Lung (tissue), 12 donors: Measurements from ENCODE around the gene CASR. TPM values are rescaled to one million over a fixed set of nuclear protein-coding genes. Genes with fewer than 3 reads are reported as not detected.

Experiments
- ATAC-seq: fragments of 200-7000 bp; cut with Tn5 transposase; one replicate; pipeline ENCODE4 v1.9.1; 2020; ENCODE audit warnings: moderate number of reproducible peaks; ENCODE audit not compliant: insufficient read depth, low FRiP score
- DNase-seq, 3 donors: peaks; one replicate each; pipeline ENCODE4 v3.0.0-alpha.2; 2013 to 2017
- H3K27ac ChIP-seq, 2 donors: one replicate each; pipeline ENCODE4 v1.5.1; 2013; ENCODE audit warnings: mild to moderate bottlenecking in 2 of 2, moderate library complexity in 2 of 2, control low read depth in 1 of 2, inconsistent platforms in 1 of 2, low read depth in 1 of 2, low read length in 1 of 2
- H3K27me3 ChIP-seq, 3 donors: one replicate each; pipeline ENCODE4 v1.5.1; 2013; ENCODE audit warnings: low read length in 2 of 3; ENCODE audit not compliant: control insufficient read depth in 3 of 3, insufficient read depth in 3 of 3
- H3K36me3 ChIP-seq, 4 donors: one replicate each; pipeline ENCODE4 v1.5.1; 2013; ENCODE audit warnings: low read length in 4 of 4, mild to moderate bottlenecking in 1 of 4, moderate library complexity in 1 of 4; ENCODE audit not compliant: control insufficient read depth in 4 of 4, insufficient read depth in 4 of 4
- H3K4me1 ChIP-seq, 5 donors: one replicate each; pipeline ENCODE4 v1.5.1; 2013; ENCODE audit warnings: low read length in 5 of 5, mild to moderate bottlenecking in 2 of 5, moderate library complexity in 1 of 5; ENCODE audit not compliant: control insufficient read depth in 5 of 5, insufficient read depth in 5 of 5
- H3K4me3 ChIP-seq: one replicate; pipeline ENCODE4 v1.5.1; 2013; ENCODE audit warnings: mild to moderate bottlenecking, control low read depth, moderate library complexity
- H3K9ac ChIP-seq, 2 donors: one replicate each; pipeline ENCODE4 v1.5.1; 2013; ENCODE audit warnings: low read length in 2 of 2, control low read depth in 1 of 2; ENCODE audit not compliant: insufficient read depth in 1 of 2
- H3K9me3 ChIP-seq, 4 donors: one replicate each; pipeline ENCODE4 v1.5.1; 2013; ENCODE audit warnings: low read length in 3 of 4, mild to moderate bottlenecking in 1 of 4, moderate library complexity in 1 of 4; ENCODE audit not compliant: control insufficient read depth in 4 of 4, insufficient read depth in 3 of 4
- CTCF ChIP-seq: IDR thresholded peaks from 2 replicates; pipeline ENCODE4 v1.5.1; 2012; ENCODE audit warnings: mild to moderate bottlenecking; ENCODE audit errors: control extremely low read depth, extremely low read depth
- WGBS, 2 donors: extraction: QIAGEN DNeasy Blood & Tissue Kit; methylation state at CpG; one replicate each; pipeline ENCODE4 v1.1.7; 2013; 5-methylcytosine and 5-hydroxymethylcytosine counted together
- polyA plus RNA-seq, 2 donors: library from polyadenylated mRNA; stranded (reverse); fragments of 200-250 nt; gene quantifications; one replicate each; pipeline ENCODE4 v1.2.1, GENCODE V29; 2013
- total RNA-seq, 2 donors: library from RNA; depleted of rRNA in 1 of 2; stranded (reverse); fragments of >200 nt in 1 of 2; gene quantifications; one replicate each; pipeline ENCODE4 v1.2.1, GENCODE V29; 2014 to 2021
- donor health status: control.
- donor health status: control.
- donor health status: Bipolar disorder and iron deficiency.
- donor health status: healthy.
- donor health status: DM: yes; HTN: yes; CAD: no.

Gene CASR
- total and polyA plus RNA-seq, 4 donors, result 0.02 to 0.40 (median 0.02) TPM; not detected in 1

GRCh38 chr3:122318620-122319019 is 135.2 kb downstream of the CASR start:
- H3K27ac ChIP-seq, result no peak overlapping the region
- H3K4me3 ChIP-seq, result no peak overlapping the region
- 92 to 95% methylated on average over 2 of the region's 2 CpGs for WGBS, 2 donors
- TF ChIP-seq CTCF, result no peak
- no peak for DNase-seq
- H3K9me3 ChIP-seq, result peaks cover 0 to 2% (median 0%) of the 10 kb centered on the region in 4 donors
- H3K36me3 ChIP-seq, result no peaks in the 10 kb centered on the region
- no peaks in the 10 kb centered on the region for H3K27me3 ChIP-seq
- peaks cover 0 to 1% (median 0%) of the 10 kb centered on the region in 5 donors for H3K4me1 ChIP-seq
- ATAC-seq, result no peak
- no peak overlapping the region for H3K9ac ChIP-seq

DNA sequence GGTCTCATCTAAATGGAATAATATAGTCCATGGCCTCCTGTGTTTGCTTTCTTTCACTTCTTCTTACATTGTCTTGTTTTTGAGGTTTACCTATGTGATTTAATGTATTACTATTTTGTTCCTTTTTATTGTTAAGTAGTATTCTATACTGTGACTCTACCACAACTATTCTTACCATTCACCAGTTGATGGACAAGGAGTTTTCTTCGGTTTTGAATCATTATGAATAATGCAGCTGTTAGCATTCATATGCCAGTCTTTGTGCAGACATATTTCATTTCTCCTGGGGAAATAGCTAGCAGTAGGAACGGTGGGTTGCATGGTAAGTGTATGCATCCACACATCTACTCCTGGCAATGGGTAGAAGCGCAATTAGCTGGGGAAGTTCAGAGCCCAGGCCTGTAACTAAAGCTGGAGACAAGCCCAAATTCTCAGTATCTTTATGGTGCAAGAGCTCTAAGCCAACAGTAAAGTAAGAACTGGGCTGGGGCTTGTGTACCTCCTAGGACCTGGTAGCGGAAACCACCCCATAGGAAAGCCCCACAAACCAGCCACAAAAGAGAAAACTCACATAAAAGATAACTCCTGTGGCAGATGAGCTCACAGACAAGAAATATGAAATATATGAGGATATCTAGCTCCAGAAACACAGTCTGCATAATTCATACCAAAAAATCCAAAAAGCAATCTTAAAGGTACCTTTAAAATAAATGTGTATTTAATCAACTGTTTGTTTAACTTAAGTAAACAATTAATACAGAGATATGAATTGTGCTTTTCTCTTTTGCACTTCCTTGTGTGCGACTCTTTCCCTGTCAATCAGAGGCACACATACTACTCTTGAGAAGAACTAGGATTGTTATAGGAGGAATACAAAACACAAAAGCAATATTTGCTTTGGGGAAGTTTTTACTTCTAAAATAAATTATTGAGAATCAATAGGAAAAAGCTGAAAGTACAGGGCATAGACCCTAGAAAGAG is 138.9 kb downstream of the CASR start:
- ATAC-seq, result no peak
- no peaks in the 10 kb centered on the region for H3K4me1 ChIP-seq
- DNase-seq, result no peak
- H3K9ac ChIP-seq, result no peak overlapping the region
- no peaks in the 10 kb centered on the region for H3K36me3 ChIP-seq
- H3K9me3 ChIP-seq, result no peaks in the 10 kb centered on the region
- TF ChIP-seq CTCF, result no peak
- H3K27me3 ChIP-seq, result no peaks in the 10 kb centered on the region
- no peak overlapping the region for H3K4me3 ChIP-seq
- WGBS, 2 donors, result 56 to 67% methylated on average over 5 of the region's 5 CpGs
- no peak overlapping the region for H3K27ac ChIP-seq

DNA sequence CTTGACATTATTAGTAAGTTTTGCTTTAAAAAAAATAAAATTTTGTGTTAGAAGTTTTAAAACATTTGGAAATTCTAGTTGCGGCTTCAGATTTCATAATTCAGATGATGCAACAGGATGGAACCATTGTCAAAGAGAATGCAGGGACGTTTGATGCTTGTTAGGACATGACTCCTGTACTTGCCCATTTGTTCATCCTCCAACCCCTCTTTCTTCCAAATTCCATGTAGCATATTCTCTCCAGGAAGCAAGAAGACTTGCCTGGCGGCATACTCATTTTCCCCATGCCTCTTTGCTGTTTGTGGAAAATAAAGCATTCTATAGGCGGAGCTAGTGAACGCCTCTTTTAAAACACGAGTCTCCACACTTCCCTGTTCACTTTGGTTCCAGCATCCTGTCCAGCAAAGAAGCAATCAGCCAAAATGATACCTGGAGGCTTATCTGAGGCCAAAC is 141.4 kb downstream of the CASR start, which contains the start of gene CSTA:
Gene CSTA, plus strand, starts transcription at position 378 of the 453 bp plus-strand sequence. Its CDS starts 45 bp downstream, at position 423.
- no peaks in the 10 kb centered on the region for H3K9me3 ChIP-seq
- H3K4me3 ChIP-seq, result no peak within 1 kb of the TSS
- H3K27ac ChIP-seq, result no peak within 1 kb of the TSS
- ATAC-seq, result no peak
- TF ChIP-seq CTCF, result no peak
- WGBS, 2 donors, result 25 to 44% methylated on average over 6 of the region's 6 CpGs
- H3K4me1 ChIP-seq, result no peaks in the 10 kb centered on the region
- H3K9ac ChIP-seq, result no peak within 1 kb of the TSS
- H3K27me3 ChIP-seq, result no peaks in the 10 kb centered on the region
- DNase-seq, result no peak
- no peaks in the 10 kb centered on the region for H3K36me3 ChIP-seq
